A549 (cell line): ENCODE measurements around the gene IGFALS. TPM values are rescaled to one million over a fixed set of nuclear protein-coding genes. Genes with fewer than 3 reads are reported as not detected.

Source experiments
- ATAC-seq, 2 experiments: fragments of 200-7000 bp in 1 of 2; fragments of >200 bp in 1 of 2; cut with Nextera tagmentation in 1 of 2; cut with Tn5 transposase in 1 of 2; 3 replicates each; pipeline versions ENCODE4 v1.8.0 to v1.9.1; 2018 to 2020; ENCODE audit warnings: mild to moderate bottlenecking in 1 of 2, moderate library complexity in 1 of 2
- CTCF ChIA-PET: fragments of 300-600 bp; sonication (Branson Sonifier 250); formaldehyde crosslinking; extraction: SDS; loops from one replicate; lab custom pipeline; 2021; ENCODE audit warnings: antibody characterized with exemption, inconsistent platforms; lab: Yijun Ruan, JAX
- POLR2A ChIA-PET: fragments of 350-600 bp; formaldehyde crosslinking; extraction: SDS; loops from one replicate; lab custom pipeline; 2021; ENCODE audit warnings: antibody characterized with exemption, inconsistent platforms; lab: Yijun Ruan, JAX
- DNase-seq, 2 experiments: peaks; one replicate each; pipeline versions ENCODE4 v3.0.0 to v3.0.0-alpha.2; 2011 to 2016; ENCODE audit warnings: low read depth in 1 of 2, low spot score in 1 of 2
- FAIRE-seq: peaks from 2 replicates; lab custom pipeline; 2011; peaks lifted over from hg19 to GRCh38; lab: Jason Lieb, UNC
- H3K27ac ChIP-seq, 2 experiments: fragments of >200 bp; sonication (Bioruptor Twin); formaldehyde crosslinking; 3 replicates each; pipeline ENCODE4 v1.5.1; 2016 to 2017
- H3K4me1 ChIP-seq: fragments of >200 bp; sonication (Bioruptor Twin); formaldehyde crosslinking; 3 replicates; pipeline ENCODE4 v1.6.1; 2016
- H3K4me2 ChIP-seq: fragments of >200 bp; sonication (Bioruptor Twin); formaldehyde crosslinking; 3 replicates; pipeline ENCODE4 v1.6.1; 2016
- H3K4me3 ChIP-seq: fragments of >200 bp; sonication (Bioruptor Twin); formaldehyde crosslinking; 3 replicates; pipeline ENCODE4 v1.5.1; 2016
- H3K9me3 ChIP-seq: fragments of >200 bp; sonication (Bioruptor Twin); formaldehyde crosslinking; 3 replicates; pipeline ENCODE4 v1.6.1; 2016
- BCL3 ChIP-seq: fragments of >200 bp; sonication (Bioruptor Twin); formaldehyde crosslinking; IDR thresholded peaks from 3 replicates; pipeline ENCODE4 v1.6.1; 2016
- ESRRA ChIP-seq: fragments of 150-350 bp; IDR thresholded peaks from 2 replicates; pipeline ENCODE4 v1.6.1; 2014; ENCODE audit warnings: mild to moderate bottlenecking, low read length, borderline replicate concordance
- HMGXB4 ChIP-seq: fragments of 250-450 bp; sonication (Bioruptor Pico); IDR thresholded peaks from 2 replicates; pipeline ENCODE4 v1.5.0; 2021; ENCODE audit warnings: mild to moderate bottlenecking, moderate library complexity, borderline replicate concordance
- HOXB5 ChIP-seq: fragments of 250-450 bp; sonication (Bioruptor Pico); IDR thresholded peaks from 2 replicates; pipeline ENCODE4 v1.5.0; 2020; ENCODE audit warnings: mild to moderate bottlenecking, moderate library complexity
- NPAS2 ChIP-seq: fragments of 250-450 bp; sonication (Bioruptor Pico); IDR thresholded peaks from 2 replicates; pipeline ENCODE4 v1.8.0; 2022; ENCODE audit warnings: mild to moderate bottlenecking, moderate library complexity, borderline replicate concordance
- PBX3 ChIP-seq: IDR thresholded peaks from 2 replicates; pipeline ENCODE4 v1.6.1; 2012
- POLR2A ChIP-seq: IDR thresholded peaks from 2 replicates; pipeline ENCODE4 v1.6.1; 2012; ENCODE audit warnings: mild to moderate bottlenecking, low read length
- RCOR1 ChIP-seq: fragments of 150-350 bp; IDR thresholded peaks from 2 replicates; pipeline ENCODE4 v1.6.1; 2014; ENCODE audit warnings: antibody characterized with exemption, low read length, low read depth
- REST ChIP-seq: fragments of 200-600 bp; sonication (generic); IDR thresholded peaks from 2 replicates; pipeline ENCODE4 v1.6.1; 2016; ENCODE audit warnings: antibody characterized with exemption, mild to moderate bottlenecking, moderate library complexity
- WGBS: methylation state at CpG from one replicate; pipeline ENCODE4 v1.1.6; 2017; ENCODE audit errors: missing lambda C conversion rate; 5-methylcytosine and 5-hydroxymethylcytosine counted together
- polyA plus RNA-seq, 4 experiments: library from polyadenylated mRNA; depleted of rRNA in 3 of 4; stranded (reverse); fragments of >200 nt; fragmentation: RNase III in 1 of 4; extraction: RNeasy Plus Mini Kit Qiagen cat#74134 plus additional on column Dnase treatment in 1 of 4; gene quantifications; 2 replicates in 3 of 4; 3 replicates in 1 of 4; pipeline ENCODE4 v1.2.3, GENCODE V29; 2011 to 2017

Gene IGFALS
- polyA plus RNA-seq, 2 of the 4 experiments (the other 2 are of a cell fraction), result 0.08 TPM; not detected in 1

GRCh38 chr16:1768767-1769401, 24.6 kb downstream of the IGFALS start:
- POLR2A ChIA-PET, result interaction anchor here (6.5 kb wide), 1 partner anchor 13 kb away, joined by 46 read pairs; the partner anchor contains the start of genes NUBP2 and SPSB3
- TF ChIP-seq RCOR1 (no peak), NPAS2 (CRISPR knock-in tag) (no peak), HMGXB4 (no peak), POLR2A (0 out of 2 replicates have a peak, but pooled peaks have one; percentile 7), BCL3 (no peak), REST (no peak), ESRRA (no peak), PBX3 (0 out of 2 replicates have a peak, but pooled peaks have one; percentile 9)
- TF ChIP-seq, all 56 proteins: peak for 2
- ATAC-seq (no peak), FAIRE-seq (no peak), DNase-seq (no peak)
- Histone ChIP-seq H3K9me3 (no peaks in the 10 kb centered on the region), H3K4me3 (no peak overlapping the region), H3K27ac (peak overlapping the region in 1 of 2 experiments; percentile 98; a peak in 1 of 6 replicates), H3K4me1 (peaks cover 14% of the 10 kb centered on the region), H3K4me2 (no peak overlapping the region)
- CTCF ChIA-PET, result interaction anchor here (1.7 to 8.5 kb wide), 3 partner anchors 9 to 62 kb away, joined by 4 to 56 read pairs (median 7); partner anchors contain the start of gene MAPK8IP3
- WGBS, result 88% methylated on average over 13 of the region's 26 CpGs

GRCh38 chr16:1768061-1768766, 25.3 kb downstream of the IGFALS start:
- Histone ChIP-seq H3K9me3 (no peaks in the 10 kb centered on the region), H3K4me2 (no peak overlapping the region), H3K27ac (no peak overlapping the region), H3K4me1 (peaks cover 14% of the 10 kb centered on the region)
- ATAC-seq, result no peak
- ChIA-PET CTCF (interaction anchor here (1.7 to 8.5 kb wide), 3 partner anchors 8 to 61 kb away, joined by 4 to 56 read pairs (median 7); partner anchors contain the start of gene MAPK8IP3), POLR2A (interaction anchor here (6.5 kb wide), 1 partner anchor 14 kb away, joined by 46 read pairs; the partner anchor contains the start of genes NUBP2 and SPSB3)
- WGBS, result 88% methylated on average over 29 of the region's 41 CpGs
- DNase-seq, result no peak
- TF ChIP-seq ESRRA (no peak), PBX3 (peak; percentile 27; the same call in 1 of the 2 replicates), POLR2A (no peak), HOXB5 (CRISPR knock-in tag) (no peak)
- TF ChIP-seq, all 56 proteins: peak for 1
- FAIRE-seq, result no peak
- no peak overlapping the region for H3K4me3 ChIP-seq
